Measurements from ENCODE around the gene CCND1. TPM values are rescaled to one million over a fixed set of nuclear protein-coding genes. Genes with fewer than 3 reads are reported as not detected.

Gene CCND1
- total and polyA plus RNA-seq, 9 of the 15 experiments (the other 6 are each of a cell fraction or from before 2014, with no cell fraction given): 0.04 to 23.3 (median 3.8) TPM

GRCh38 chr11:69677749-69678148 is 36.8 kb downstream of the CCND1 start:
- Histone ChIP-seq H3K4me2 (ENCODE audit: insufficient read depth, low read length) (no peak overlapping the region), H3K36me3 (ENCODE audit: control insufficient read depth, insufficient read depth, low read length) (peaks cover 9% of the 10 kb centered on the region; the same call in 2 of the 3 replicates), H3K4me3 (no peak overlapping the region), H3K27ac (ENCODE audit: extremely low read depth, low read depth, low read length) (no peak overlapping the region), H3K27me3 (ENCODE audit: control insufficient read depth in 2 of 2, insufficient read depth in 2 of 2, low read length in 2 of 2) (no peaks in the 10 kb centered on the region), H3K9me1 (ENCODE audit: control insufficient read depth, insufficient read depth, low read length) (no peaks in the 10 kb centered on the region), H4K20me1 (replicated peaks; ENCODE audit: control insufficient read depth, insufficient read depth, low read length) (0 out of 2 replicates have a peak, but pooled peaks cover 7% of the 10 kb centered on the region), H3K79me2 (ENCODE audit: control insufficient read depth, insufficient read depth, low read length) (peaks cover 28% of the 10 kb centered on the region), H3K9ac (ENCODE audit: insufficient read depth in 1 of 2, low read depth in 2 of 2, low read length in 2 of 2) (no peak overlapping the region), H2AFZ (ENCODE audit: low read depth, low read length) (no peak overlapping the region), H3K4me1 (replicated peaks in 1 of 2; ENCODE audit: control insufficient read depth in 2 of 2, insufficient read depth in 2 of 2, low read length in 2 of 2) (peaks cover 5 to 14% of the 10 kb centered on the region in 2 experiments; a peak in 3 of 5 replicates), H3K9me3 (replicated peaks; ENCODE audit: control insufficient read depth, insufficient read depth, low read depth, low read length) (no peaks in the 10 kb centered on the region)
- ATAC-seq (no peak), DNase-seq (ENCODE audit: extremely low read depth in 1 of 4, low spot score in 3 of 4) (no peak), FAIRE-seq (no peak)
- CTCF ChIA-PET (ENCODE audit: low intra/inter-chr PET ratio): no interaction called here
- in situ Hi-C loops (cut with MboI): no loop called here
- intact Hi-C loops (cut with micrococcal nuclease): no loop called here
- TF ChIP-seq NFYB (IDR thresholded peaks at IDR 0.05; ENCODE audit: extremely low read depth, insufficient read length): peak; percentile 4
- no peak for TF ChIP-seq MTA1 (IDR thresholded peaks at IDR 0.05; ENCODE audit: borderline replicate concordance)
- TF ChIP-seq RFX5 (IDR thresholded peaks at IDR 0.05; ENCODE audit: low read depth, low read length): peak; percentile 85
- no peak for TF ChIP-seq USF2 (CRISPR knock-in tag; IDR thresholded peaks at IDR 0.05)
- no peak for TF ChIP-seq NRF1 (conservative IDR thresholded peaks at IDR 0.05 in 1 of 2, IDR thresholded peaks at IDR 0.05 in 1 of 2)
- TF ChIP-seq, protein P1, sequence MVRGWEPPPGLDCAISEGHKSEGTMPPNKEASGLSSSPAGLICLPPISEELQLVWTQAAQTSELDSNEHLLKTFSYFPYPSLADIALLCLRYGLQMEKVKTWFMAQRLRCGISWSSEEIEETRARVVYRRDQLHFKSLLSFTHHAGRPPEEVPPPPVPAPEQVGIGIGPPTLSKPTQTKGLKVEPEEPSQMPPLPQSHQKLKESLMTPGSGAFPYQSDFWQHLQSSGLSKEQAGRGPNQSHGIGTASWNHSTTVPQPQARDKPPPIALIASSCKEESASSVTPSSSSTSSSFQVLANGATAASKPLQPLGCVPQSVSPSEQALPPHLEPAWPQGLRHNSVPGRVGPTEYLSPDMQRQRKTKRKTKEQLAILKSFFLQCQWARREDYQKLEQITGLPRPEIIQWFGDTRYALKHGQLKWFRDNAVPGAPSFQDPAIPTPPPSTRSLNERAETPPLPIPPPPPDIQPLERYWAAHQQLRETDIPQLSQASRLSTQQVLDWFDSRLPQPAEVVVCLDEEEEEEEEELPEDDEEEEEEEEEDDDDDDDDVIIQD (CRISPR knock-in tag; IDR thresholded peaks at IDR 0.05): no peak
- TF ChIP-seq ZNF717 (CRISPR knock-in tag; IDR thresholded peaks at IDR 0.05): no peak
- TF ChIP-seq RFX7 (CRISPR knock-in tag; IDR thresholded peaks at IDR 0.05): no peak
- no peak for TF ChIP-seq GATAD2B (IDR thresholded peaks at IDR 0.05; ENCODE audit: borderline replicate concordance)
- no peak for TF ChIP-seq SRF (CRISPR knock-in tag; IDR thresholded peaks at IDR 0.05)
- no peak for TF ChIP-seq TOE1 (IDR thresholded peaks at IDR 0.05; ENCODE audit: borderline replicate concordance)
- TF ChIP-seq TOE1 (CRISPR knock-in tag; IDR thresholded peaks at IDR 0.05; ENCODE audit: borderline replicate concordance, low read depth): no peak
- TF ChIP-seq, protein P2, sequence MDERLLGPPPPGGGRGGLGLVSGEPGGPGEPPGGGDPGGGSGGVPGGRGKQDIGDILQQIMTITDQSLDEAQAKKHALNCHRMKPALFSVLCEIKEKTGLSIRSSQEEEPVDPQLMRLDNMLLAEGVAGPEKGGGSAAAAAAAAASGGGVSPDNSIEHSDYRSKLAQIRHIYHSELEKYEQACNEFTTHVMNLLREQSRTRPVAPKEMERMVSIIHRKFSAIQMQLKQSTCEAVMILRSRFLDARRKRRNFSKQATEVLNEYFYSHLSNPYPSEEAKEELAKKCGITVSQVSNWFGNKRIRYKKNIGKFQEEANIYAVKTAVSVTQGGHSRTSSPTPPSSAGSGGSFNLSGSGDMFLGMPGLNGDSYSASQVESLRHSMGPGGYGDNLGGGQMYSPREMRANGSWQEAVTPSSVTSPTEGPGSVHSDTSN (CRISPR knock-in tag; IDR thresholded peaks at IDR 0.05; ENCODE audit: low read depth): no peak
- TF ChIP-seq, protein P2 (tag; conservative IDR thresholded peaks at IDR 0.05; ENCODE audit: low read depth): no peak
- BruUV-seq (replicated peaks): no TSS peak
- POLR2A ChIA-PET: interaction anchor here (1.0 kb wide), 1 partner anchor 578 kb away, joined by 3 read pairs; no protein-coding TSS in a partner anchor
- 73% methylated on average over 2 of the region's 2 CpGs for WGBS (ENCODE audit: insufficient coverage, low coverage, missing lambda C conversion rate)
